Activated CD4-positive, alpha-beta T cell treated with anti-CD3 and anti-CD28 coated beads for 24 hours (primary cell): ENCODE data around the gene UTS2R.
"Not testable (repeated sequence)": the region's sequence is repeated elsewhere in the genome, so short reads cannot be mapped to it uniquely, and the experiment has no call there.

ENCODE experiments used
- DNase-seq, 2 donors: peaks; one replicate each; pipeline ENCODE4 v3.0.0-alpha.2; 2020; ENCODE audit warnings: low read depth in 2 of 2

The UTS2R gene

DNA sequence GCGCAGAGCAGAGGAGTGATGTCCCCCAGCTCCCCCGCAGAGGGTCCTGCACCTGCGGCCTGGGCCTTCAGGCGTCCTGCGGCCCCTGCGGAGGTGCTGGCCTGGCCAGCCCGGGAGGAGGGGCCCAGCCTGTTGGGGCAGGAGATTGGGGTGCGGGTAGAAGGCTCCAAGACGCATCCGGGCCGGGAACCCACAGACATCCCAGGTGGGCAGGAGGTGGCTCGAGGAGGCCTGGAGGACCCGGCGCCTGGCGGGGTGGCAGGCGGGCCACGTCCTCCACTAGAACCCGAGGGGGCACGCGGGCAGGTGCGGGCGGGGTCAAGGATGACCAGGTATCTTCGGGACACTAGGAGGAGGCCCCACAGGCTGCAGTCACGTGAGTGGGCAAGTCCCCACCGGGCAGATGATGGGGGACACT, 37.4 kb upstream of the UTS2R start:
- no peak for DNase-seq

DNA sequence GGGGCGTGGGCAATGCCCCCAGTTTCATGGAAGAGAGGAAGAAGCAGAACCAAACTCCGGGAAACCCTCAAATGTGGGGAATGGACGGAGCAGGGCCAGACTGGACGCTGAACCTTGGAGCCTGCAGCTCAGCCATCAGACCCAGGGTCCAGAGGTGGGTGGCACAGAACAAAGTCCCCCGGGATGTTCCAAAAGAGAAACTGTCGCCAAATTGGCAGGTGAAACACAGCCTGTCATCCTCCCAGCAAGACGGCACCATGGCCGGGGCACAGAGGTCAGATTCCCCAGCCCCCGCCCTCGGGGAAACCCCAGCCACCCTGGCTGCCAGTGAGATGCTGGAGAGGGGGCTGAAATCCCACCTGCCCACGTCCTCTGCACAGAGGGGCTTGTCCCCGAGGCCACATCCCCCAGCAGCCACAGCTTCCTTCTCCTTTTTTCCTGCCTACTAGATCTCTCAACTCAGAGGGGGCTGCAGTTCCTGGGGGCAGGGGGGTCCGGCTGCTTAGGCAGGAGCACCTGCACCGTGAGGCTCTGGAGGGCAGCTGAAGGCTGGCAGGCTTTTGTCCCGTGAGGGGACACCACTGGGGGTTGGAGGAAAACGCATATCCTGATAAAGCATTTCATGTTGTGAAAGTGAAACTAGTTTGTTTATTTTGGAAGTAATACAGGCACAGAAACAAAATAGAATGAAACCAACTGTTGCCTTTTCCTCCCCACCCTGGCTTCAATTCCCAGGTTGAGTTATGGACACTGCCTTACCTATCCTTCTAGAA, 36.8 kb upstream of the UTS2R start:
- no peak for DNase-seq

GRCh38 chr17:82338858-82339633, 32.5 kb upstream of the UTS2R start:
- DNase-seq: no peak

GRCh38 chr17:82339634-82340580, 31.7 kb upstream of the UTS2R start:
- no peak for DNase-seq

GRCh38 chr17:82342361-82343079, 29.0 kb upstream of the UTS2R start:
- no peak for DNase-seq

DNA sequence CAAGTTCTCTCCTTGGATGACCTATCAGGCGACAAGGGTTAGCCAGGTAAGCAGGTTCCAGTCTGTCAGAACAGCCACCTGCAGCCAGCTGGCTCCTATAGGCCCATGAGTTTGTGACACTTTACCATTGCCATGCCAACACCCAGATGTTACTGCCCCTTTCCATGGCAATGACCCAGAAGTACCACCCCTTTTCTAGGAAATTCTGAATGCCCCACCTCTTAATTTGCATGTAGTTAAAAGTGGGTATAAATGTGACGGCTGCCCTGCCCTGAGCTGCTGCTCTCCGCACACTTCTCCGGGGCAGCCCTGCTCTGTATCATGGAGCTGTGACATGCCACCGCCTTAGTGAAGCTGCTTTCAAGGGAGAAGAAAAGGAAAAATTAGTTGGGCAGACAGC, 28.0 kb upstream of the UTS2R start:
- no peak for DNase-seq

DNA sequence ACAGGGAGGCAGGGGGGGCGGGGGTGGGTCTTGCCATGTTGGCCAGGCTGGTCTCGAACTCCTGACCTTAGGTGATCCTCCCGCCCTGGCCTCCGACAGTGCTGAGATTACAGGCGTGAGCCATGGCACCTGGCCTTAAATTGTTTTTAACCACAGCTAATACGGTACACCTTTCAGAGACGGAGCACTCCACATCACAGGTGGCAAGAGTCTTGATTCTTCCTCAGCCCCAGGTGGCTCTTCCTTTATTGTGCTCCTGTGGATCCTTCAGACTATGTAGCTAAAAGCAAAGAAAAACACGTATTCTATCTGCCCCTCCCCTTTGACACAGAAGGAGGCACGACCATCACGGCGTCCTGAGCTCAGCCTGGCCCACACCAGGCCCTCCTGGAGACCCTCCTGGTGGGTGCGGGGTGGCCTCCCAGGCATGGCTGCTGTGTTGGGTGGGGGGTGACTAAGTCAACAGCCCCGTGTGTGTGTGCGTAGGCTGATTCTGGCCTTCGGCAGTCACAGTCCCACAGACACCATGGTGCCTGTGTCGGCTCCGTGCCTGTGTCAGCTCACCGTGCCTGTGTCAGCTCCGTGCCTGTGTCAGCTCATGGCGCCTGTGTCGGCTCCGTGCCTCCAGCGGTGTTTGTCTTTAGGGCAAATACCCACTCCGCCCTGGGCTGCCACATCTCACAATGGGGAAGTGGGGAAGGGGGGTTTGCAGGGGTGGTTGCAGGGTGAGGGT, 27.2 kb upstream of the UTS2R start:
- DNase-seq: no peak

DNA sequence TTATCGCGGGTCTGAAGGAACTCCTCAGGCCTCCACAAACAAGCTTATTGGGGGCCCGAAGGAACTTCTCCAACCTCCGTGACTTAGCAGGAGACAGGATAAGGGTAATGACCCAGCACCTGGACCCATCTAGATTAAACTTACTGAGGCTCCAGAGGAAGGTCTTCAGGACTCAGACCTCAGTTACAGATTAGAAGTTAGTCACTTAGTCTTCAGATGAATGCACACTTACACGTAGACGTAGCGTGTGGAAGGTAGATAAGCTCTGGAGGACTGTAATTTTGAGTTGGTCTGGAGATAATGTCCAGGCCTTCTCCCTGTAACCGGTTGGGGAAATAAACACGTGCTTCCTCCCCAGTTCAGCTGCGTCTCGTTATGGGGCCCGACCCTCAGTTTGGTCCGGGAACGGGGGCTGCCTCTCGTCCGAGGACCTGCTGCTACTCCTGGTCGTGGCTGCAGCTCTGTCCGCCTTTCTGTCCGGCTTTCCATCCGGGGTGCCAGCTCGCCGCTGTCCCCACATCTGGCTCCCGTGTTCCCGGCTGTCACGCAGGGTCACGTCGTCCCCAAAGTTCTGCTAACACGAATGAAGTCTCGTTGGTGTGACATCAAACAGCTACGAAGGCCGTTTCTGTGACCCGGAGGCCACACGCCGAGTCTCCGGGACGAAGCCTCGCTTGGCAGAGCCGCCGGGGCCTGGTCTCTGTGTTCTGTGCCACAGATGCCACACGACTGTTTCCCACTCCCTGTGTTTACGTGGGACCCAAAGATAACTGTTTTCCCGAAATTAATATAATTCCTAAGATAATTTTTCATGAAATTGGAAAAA, 26.2 kb upstream of the UTS2R start:
- DNase-seq: no peak

DNA sequence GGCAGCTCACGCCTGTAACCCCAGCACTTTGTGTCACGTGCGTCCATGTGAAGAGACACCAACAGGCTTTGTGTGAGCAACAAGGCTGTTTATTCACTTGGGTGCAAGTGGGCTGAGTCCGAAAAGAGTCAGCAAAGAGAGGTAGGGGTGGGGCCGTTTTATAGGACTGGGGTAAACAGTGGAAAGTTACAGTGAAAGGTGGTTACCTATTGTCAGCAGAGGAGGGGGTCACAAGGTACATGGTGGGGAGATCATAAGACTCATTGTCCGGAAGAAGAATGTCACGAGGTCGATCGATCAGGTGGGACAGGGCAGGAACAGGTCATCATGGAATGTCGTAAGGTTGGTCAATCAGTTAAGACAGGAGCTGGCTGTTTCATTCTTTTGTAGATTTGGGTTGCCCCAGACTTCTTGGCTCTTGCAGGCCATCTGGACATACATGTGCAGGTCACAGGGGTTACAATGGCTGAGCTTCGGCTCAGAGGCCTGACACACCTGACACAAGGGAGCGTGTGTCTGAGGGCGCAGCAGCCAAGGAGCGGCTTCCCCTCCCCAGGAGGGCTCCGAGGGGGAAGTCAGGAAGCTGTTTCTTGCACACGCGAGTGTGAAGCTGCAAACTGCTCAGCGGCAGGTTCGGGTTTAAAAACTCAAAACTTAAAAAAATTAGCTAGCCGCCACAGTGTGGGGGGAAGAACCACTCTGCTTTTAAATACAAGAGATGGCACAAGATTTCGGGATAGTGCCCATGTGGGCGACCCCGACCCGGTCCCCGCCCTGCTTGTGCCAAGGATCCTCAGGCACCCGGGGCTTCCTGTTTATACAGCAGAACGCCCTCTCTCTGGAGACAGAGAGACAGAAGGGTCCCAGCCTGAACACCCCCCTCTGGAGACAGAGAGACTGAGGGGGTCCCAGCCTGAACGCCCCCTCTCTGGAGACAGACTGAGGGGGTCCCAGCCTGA, 24.9 kb upstream of the UTS2R start:
- DNase-seq: no peak

DNA sequence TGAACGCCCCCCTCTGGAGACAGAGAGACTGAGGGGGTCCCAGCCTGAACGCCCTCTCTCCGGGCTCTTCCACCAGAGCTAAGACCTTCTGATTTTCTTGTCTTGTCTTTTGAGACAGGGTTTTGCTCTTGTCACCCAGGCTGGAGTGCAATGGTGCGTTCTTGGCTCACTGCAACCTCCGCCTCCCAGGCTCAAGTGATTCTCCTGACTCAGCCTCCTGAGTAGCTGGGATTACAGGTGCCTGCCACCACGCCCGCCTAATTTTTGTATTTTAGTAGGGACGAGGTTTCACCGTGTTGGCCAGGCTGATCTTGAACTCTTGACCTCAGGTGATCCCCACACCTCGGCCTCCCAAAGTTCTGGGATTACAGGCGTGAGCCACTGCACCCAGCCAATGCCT, 23.6 kb upstream of the UTS2R start:
- DNase-seq: not testable (repeated sequence)

- no peak for DNase-seq
Measured at GRCh38 chr17:82348434-82348833, 23.1 kb upstream of the UTS2R start.

DNA sequence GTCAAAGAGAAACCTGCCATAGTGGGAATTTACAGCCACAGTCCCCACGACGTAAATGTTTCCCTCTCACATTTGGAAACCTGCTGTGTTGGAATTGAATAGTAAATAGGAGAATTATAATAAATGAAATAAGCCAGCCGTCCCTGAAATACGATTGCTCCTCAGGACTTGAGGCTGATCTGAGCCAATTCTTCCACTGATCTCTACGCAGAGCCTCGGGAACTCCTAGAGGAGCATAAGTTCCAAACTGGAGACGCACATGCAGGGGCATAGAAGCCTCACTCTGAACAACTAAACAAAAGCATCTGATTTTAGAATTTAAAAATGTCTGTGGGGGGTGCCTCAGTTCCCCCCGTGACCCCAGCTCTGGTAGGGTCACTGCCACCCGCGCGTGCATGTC, 22.7 kb upstream of the UTS2R start:
- no peak for DNase-seq

DNA sequence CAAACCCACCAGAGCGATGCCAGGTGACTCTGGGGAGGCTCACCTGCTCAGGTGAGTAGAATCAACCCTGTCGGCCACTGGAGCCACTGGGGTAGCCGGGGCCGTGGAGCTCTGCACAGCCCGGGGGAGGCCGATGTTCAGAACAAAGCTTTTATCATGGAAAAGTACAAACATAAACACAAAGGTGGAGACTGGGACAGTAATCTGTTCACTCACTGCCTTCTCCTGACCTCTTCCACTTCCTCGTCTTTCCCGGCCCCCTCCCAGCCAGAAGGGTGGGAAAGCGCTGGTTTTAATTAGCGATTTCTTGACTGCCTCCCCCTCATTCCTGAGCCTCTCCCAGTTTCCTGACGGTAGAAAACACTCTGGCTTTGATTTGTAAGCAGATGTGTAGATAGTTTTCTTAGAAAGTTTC, 22.3 kb upstream of the UTS2R start:
- DNase-seq: no peak

GRCh38 chr17:82350182-82351030, 21.2 kb upstream of the UTS2R start:
- DNase-seq: no peak

DNA sequence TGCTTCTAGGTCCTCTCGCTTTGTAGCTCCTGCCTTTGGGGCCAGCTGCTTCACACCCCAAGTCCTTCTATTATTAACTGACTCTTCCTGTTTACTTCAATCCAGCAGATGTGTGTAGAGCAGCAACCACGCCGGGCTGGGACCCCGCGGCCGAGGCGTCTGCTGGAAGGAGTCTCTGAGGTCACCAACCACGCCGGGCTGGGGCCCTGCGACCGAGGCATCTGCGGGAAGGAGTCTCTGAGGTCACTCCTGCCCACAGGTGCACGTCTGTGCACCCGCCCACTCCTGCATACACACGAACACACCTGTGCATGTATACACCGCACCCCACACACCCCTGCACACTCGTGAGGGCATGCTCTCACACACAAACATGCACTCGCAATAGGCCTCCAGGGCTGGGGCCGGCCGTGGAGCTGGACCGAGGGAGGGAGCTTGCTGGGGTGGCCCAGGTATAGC, 20.3 kb upstream of the UTS2R start:
- no peak for DNase-seq

- peak; percentile 76 to 79 for DNase-seq
Measured at GRCh38 chr17:82351713-82352488, 19.7 kb upstream of the UTS2R start.

DNA sequence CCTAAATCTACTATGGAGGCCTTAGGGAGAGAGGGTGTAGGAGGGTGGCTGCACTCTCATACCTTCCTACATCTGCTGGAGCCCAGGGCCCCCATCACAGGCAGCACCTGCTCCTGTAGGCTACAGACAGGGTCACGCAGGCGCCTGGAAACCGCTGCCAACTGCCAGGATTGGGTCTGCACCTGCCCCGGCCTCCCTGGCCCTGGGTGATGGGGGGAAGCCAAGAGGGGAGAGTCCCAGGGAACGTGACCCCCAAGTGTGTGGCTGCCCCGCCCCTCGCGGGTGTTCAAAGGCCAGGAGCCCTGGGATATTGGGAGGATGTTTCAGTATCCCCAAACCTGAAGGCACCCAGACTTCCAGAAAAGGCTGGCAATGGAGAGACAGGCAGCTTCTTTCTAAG, 18.1 kb upstream of the UTS2R start:
- no peak for DNase-seq
